Gastroesophageal sphincter (tissue), 4 donors: ENCODE results near the gene C1RL. TPM values are rescaled to one million over a fixed set of nuclear protein-coding genes. Genes with fewer than 3 reads are reported as not detected.
"Not testable (repeated sequence)": the region's sequence is repeated elsewhere in the genome, so short reads cannot be mapped to it uniquely, and the experiment has no call there.

Source experiments
- ATAC-seq: fragments of 150-250 bp; one replicate; pipeline ENCODE4 v1.9.1; 2016; ENCODE audit warnings: mild to moderate bottlenecking, moderate library complexity
- H3K27ac ChIP-seq, 4 donors: fragments of 200-600 bp; sonication (generic) in 3 of 4; 1 replicate in 3 of 4; 2 replicates in 1 of 4; pipeline ENCODE4 v1.5.1; 2016 to 2019
- H3K27me3 ChIP-seq: fragments of 200-600 bp; sonication (generic); one replicate; pipeline ENCODE4 v1.5.1; 2019
- H3K36me3 ChIP-seq, 2 donors: fragments of 200-600 bp; sonication (generic); one replicate each; pipeline ENCODE4 v1.5.1; 2019; ENCODE audit warnings: control low read depth in 1 of 2
- H3K4me1 ChIP-seq, 3 donors: fragments of 200-600 bp; sonication (generic); 1 replicate in 2 of 3; 2 replicates in 1 of 3; pipeline ENCODE4 v1.5.1; 2016 to 2019; ENCODE audit warnings: control low read depth in 2 of 3
- H3K4me3 ChIP-seq, 2 donors: fragments of 200-600 bp; sonication (generic); one replicate each; pipeline ENCODE4 v1.5.1; 2019; ENCODE audit warnings: mild to moderate bottlenecking in 1 of 2, moderate library complexity in 1 of 2
- H3K9me3 ChIP-seq, 3 donors: fragments of 200-600 bp; sonication (generic); one replicate each; pipeline ENCODE4 v1.5.1; 2017 to 2019; ENCODE audit warnings: control low read depth in 2 of 3
- CTCF ChIP-seq, 4 experiments: fragments of 200-600 bp in 2 of 4; fragments of 450-650 bp in 2 of 4; sonication (generic) in 1 of 4; IDR thresholded peaks; one replicate each; pipeline ENCODE4 v1.5.1; 2017 to 2019; ENCODE audit warnings: antibody characterized with exemption in 4 of 4, mild to moderate bottlenecking in 2 of 4, moderate library complexity in 2 of 4
- EP300 ChIP-seq: sonication (generic); formaldehyde crosslinking; IDR thresholded peaks from one replicate; pipeline ENCODE4 v1.6.1; 2017; ENCODE audit warnings: antibody characterized with exemption, mild to moderate bottlenecking
- POLR2A ChIP-seq, 2 donors: fragments of 450-650 bp; IDR thresholded peaks; one replicate each; pipeline ENCODE4 v1.6.1; 2017; ENCODE audit warnings: antibody characterized with exemption in 2 of 2, mild to moderate bottlenecking in 2 of 2, moderate library complexity in 1 of 2
- POLR2AphosphoS5 ChIP-seq: sonication (generic); formaldehyde crosslinking; IDR thresholded peaks from one replicate; pipeline ENCODE4 v1.6.1; 2017; ENCODE audit warnings: antibody characterized with exemption
- WGBS, 2 donors: methylation state at CpG; one replicate each; pipeline ENCODE4 v1.1.5; 2018; ENCODE audit warnings: low coverage in 1 of 2; 5-methylcytosine and 5-hydroxymethylcytosine counted together
- total RNA-seq, 4 donors: library from RNA; depleted of rRNA; stranded (reverse); fragments of >200 nt; gene quantifications; one replicate each; pipeline ENCODE4 v1.1.0, GENCODE V29; 2016

Gene C1RL
- total RNA-seq, 4 donors from 2014 or later: 85.9 to 181 (median 103) TPM

GRCh38 chr12:7058850-7059395 lies 50.1 kb downstream of the C1RL start:
- Histone ChIP-seq H3K4me1 (peaks cover 5 to 47% (median 6%) of the 10 kb centered on the region in 3 donors), H3K27ac (peak overlapping the region in 1 of 4 donors; percentile 19), H3K4me3 (no peak overlapping the region), H3K27me3 (no peaks in the 10 kb centered on the region), H3K36me3 (peaks cover 0 to 13% of the 10 kb centered on the region in 2 donors), H3K9me3 (no peaks in the 10 kb centered on the region)
- 75 to 90% methylated on average over 5 to 7 of the region's 9 CpGs for WGBS, 2 donors
- TF ChIP-seq EP300 (no peak), POLR2AphosphoS5 (no peak), CTCF (IDR thresholded peaks at IDR 0.05) (no peak), POLR2A (IDR thresholded peaks at IDR 0.05) (no peak)
- no peak for ATAC-seq

GRCh38 chr12:7058163-7058845 lies 50.7 kb downstream of the C1RL start:
- H3K4me1 ChIP-seq: peaks cover 5 to 41% (median 6%) of the 10 kb centered on the region in 3 donors
- ATAC-seq: no peak
- TF ChIP-seq CTCF (IDR thresholded peaks at IDR 0.05) (no peak), POLR2AphosphoS5 (no peak), POLR2A (IDR thresholded peaks at IDR 0.05) (no peak), EP300 (no peak)
- no peaks in the 10 kb centered on the region for H3K27me3 ChIP-seq
- WGBS, 2 donors: 73 to 79% methylated on average over 3 of the region's 3 CpGs
- H3K9me3 ChIP-seq: no peaks in the 10 kb centered on the region
- no peak overlapping the region for H3K4me3 ChIP-seq
- H3K36me3 ChIP-seq: peaks cover 0 to 7% of the 10 kb centered on the region in 2 donors
- H3K27ac ChIP-seq: no peak overlapping the region

- not testable (repeated sequence) for H3K9me3 ChIP-seq, ATAC-seq, H3K27me3 ChIP-seq, H3K4me3 ChIP-seq, H3K27ac ChIP-seq, H3K36me3 ChIP-seq
- WGBS, 2 donors: 82 to 100% methylated on average over 2 of the region's 2 CpGs
- peaks cover 5 to 16% (median 6%) of the 10 kb centered on the region in 3 donors for H3K4me1 ChIP-seq
Measured at GRCh38 chr12:7055736-7056135, 53.3 kb downstream of the C1RL start.

GRCh38 chr12:7054925-7055324 lies 54.1 kb downstream of the C1RL start:
- no peak for ATAC-seq
- no peak overlapping the region for H3K4me3 ChIP-seq
- H3K4me1 ChIP-seq: peaks cover 3 to 8% (median 4%) of the 10 kb centered on the region in 3 donors
- TF ChIP-seq POLR2AphosphoS5 (no peak), CTCF (IDR thresholded peaks at IDR 0.05) (no peak), POLR2A (IDR thresholded peaks at IDR 0.05) (no peak), EP300 (no peak)
- H3K27ac ChIP-seq: no peak overlapping the region
- no peaks in the 10 kb centered on the region for H3K9me3 ChIP-seq
- no peaks in the 10 kb centered on the region for H3K36me3 ChIP-seq
- WGBS, 2 donors: 73 to 88% methylated on average over 1 to 2 of the region's 4 CpGs
- H3K27me3 ChIP-seq: no peaks in the 10 kb centered on the region

- WGBS, 2 donors: 86% methylated on average over 3 of the region's 3 CpGs; no CpG with 5 or more reads in 1 of the 2 donors
- not testable (repeated sequence) for ATAC-seq, H3K9me3 ChIP-seq
Measured at GRCh38 chr12:7049973-7050372, 59.0 kb downstream of the C1RL start.

GRCh38 chr12:7049445-7049951 lies 59.5 kb downstream of the C1RL start:
- 76 to 80% methylated on average over 7 to 8 of the region's 10 CpGs for WGBS, 2 donors

More at GRCh38 chr12:7049973-7050372, 59.0 kb downstream of the C1RL start:
- H3K27me3 ChIP-seq, H3K4me1 ChIP-seq, H3K4me3 ChIP-seq, H3K36me3 ChIP-seq, H3K27ac ChIP-seq: not testable (repeated sequence)

More at GRCh38 chr12:7049445-7049951, 59.5 kb downstream of the C1RL start:
- H3K27ac ChIP-seq, H3K4me3 ChIP-seq, H3K36me3 ChIP-seq, H3K27me3 ChIP-seq, H3K4me1 ChIP-seq, H3K9me3 ChIP-seq, ATAC-seq: not testable (repeated sequence)
